Liver (tissue), 9 donors: ENCODE data around the gene MAB21L2. TPM values are rescaled to one million over a fixed set of nuclear protein-coding genes. Genes with fewer than 3 reads are reported as not detected.

Experiments used
- DNase-seq: peaks from one replicate; pipeline ENCODE4 v3.0.0-alpha.2; 2017; ENCODE audit warnings: low spot score
- H3K27ac ChIP-seq, 2 donors: one replicate each; pipeline ENCODE4 v1.7.0; 2013; ENCODE audit warnings: inconsistent platforms in 2 of 2, low read length in 2 of 2, control low read depth in 1 of 2, low read depth in 1 of 2, mild to moderate bottlenecking in 1 of 2
- H3K27me3 ChIP-seq, 4 donors: one replicate each; pipeline versions ENCODE4 v1.6.1 to v1.7.0; 2013; ENCODE audit warnings: low read length in 3 of 4, inconsistent platforms in 1 of 4, mild to moderate bottlenecking in 1 of 4, moderate library complexity in 1 of 4; ENCODE audit not compliant: control insufficient read depth in 4 of 4, insufficient read depth in 4 of 4
- H3K36me3 ChIP-seq, 4 donors: one replicate each; pipeline versions ENCODE4 v1.6.1 to v1.7.0; 2013; ENCODE audit warnings: low read length in 3 of 4, mild to moderate bottlenecking in 3 of 4, low read depth in 1 of 4, moderate library complexity in 1 of 4; ENCODE audit not compliant: control insufficient read depth in 4 of 4, insufficient read depth in 3 of 4
- H3K4me1 ChIP-seq, 4 donors: one replicate each; pipeline versions ENCODE4 v1.6.1 to v1.7.0; 2013; ENCODE audit warnings: low read length in 3 of 4, mild to moderate bottlenecking in 3 of 4, moderate library complexity in 1 of 4; ENCODE audit not compliant: control insufficient read depth in 4 of 4, insufficient read depth in 4 of 4
- H3K4me3 ChIP-seq, 3 donors: one replicate each; pipeline versions ENCODE4 v1.6.1 to v1.7.0; 2013; ENCODE audit warnings: low read length in 3 of 3, control low read depth in 1 of 3, low read depth in 1 of 3, mild to moderate bottlenecking in 1 of 3
- H3K9ac ChIP-seq, 2 donors: one replicate each; pipeline ENCODE4 v1.7.0; 2013; ENCODE audit warnings: low read length in 2 of 2, mild to moderate bottlenecking in 2 of 2, moderate library complexity in 2 of 2, control low read depth in 1 of 2, low read depth in 1 of 2
- H3K9me3 ChIP-seq, 4 donors: one replicate each; pipeline versions ENCODE4 v1.6.1 to v1.7.0; 2013; ENCODE audit warnings: low read length in 3 of 4; ENCODE audit not compliant: control insufficient read depth in 4 of 4
- CTCF ChIP-seq: fragments of 150-350 bp; IDR thresholded peaks from 2 replicates; pipeline ENCODE4 v1.5.1; 2017; ENCODE audit warnings: improper control_type of control experiment, low read depth, low read length; ENCODE audit not compliant: missing input control
- EGR1 ChIP-seq, 2 donors: IDR thresholded peaks; 2 replicates each; pipeline ENCODE4 v1.6.1; 2016 to 2018; ENCODE audit warnings: antibody characterized with exemption in 2 of 2, low read depth in 2 of 2
- FOXA1 ChIP-seq: IDR thresholded peaks from 2 replicates; pipeline ENCODE4 v1.6.1; 2016; ENCODE audit warnings: antibody characterized with exemption
- FOXA2 ChIP-seq: IDR thresholded peaks from 2 replicates; pipeline ENCODE4 v1.6.1; 2016; ENCODE audit warnings: antibody characterized with exemption
- GABPA ChIP-seq, 2 donors: IDR thresholded peaks in 1 of 2; conservative IDR thresholded peaks in 1 of 2; 2 replicates each; pipeline ENCODE4 v1.6.1; 2016; ENCODE audit warnings: antibody characterized with exemption in 2 of 2, mild to moderate bottlenecking in 1 of 2, moderate library complexity in 1 of 2
- HNF4A ChIP-seq, 2 donors: conservative IDR thresholded peaks; 2 replicates each; pipeline ENCODE4 v1.6.1; 2016; ENCODE audit warnings: antibody characterized with exemption in 2 of 2, mild to moderate bottlenecking in 2 of 2
- HNF4G ChIP-seq: IDR thresholded peaks from 2 replicates; pipeline ENCODE4 v1.6.1; 2016; ENCODE audit warnings: antibody characterized with exemption
- JUND ChIP-seq, 2 donors: IDR thresholded peaks; 2 replicates each; pipeline ENCODE4 v1.6.1; 2016; ENCODE audit warnings: antibody characterized with exemption in 2 of 2
- REST ChIP-seq: IDR thresholded peaks from 2 replicates; pipeline ENCODE4 v1.6.1; 2016; ENCODE audit warnings: antibody characterized with exemption, mild to moderate bottlenecking
- RXRA ChIP-seq, 2 donors: IDR thresholded peaks; 2 replicates each; pipeline ENCODE4 v1.6.1; 2017 to 2018; ENCODE audit warnings: antibody characterized with exemption in 2 of 2, mild to moderate bottlenecking in 1 of 2
- SP1 ChIP-seq: IDR thresholded peaks from 2 replicates; pipeline ENCODE4 v1.6.1; 2018; ENCODE audit warnings: antibody characterized with exemption, mild to moderate bottlenecking
- TAF1 ChIP-seq: conservative IDR thresholded peaks from 2 replicates; pipeline ENCODE4 v1.6.1; 2016; ENCODE audit warnings: antibody characterized with exemption, mild to moderate bottlenecking
- YY1 ChIP-seq: IDR thresholded peaks from 2 replicates; pipeline ENCODE4 v1.6.1; 2016; ENCODE audit warnings: antibody characterized with exemption, mild to moderate bottlenecking
- WGBS: extraction: QIAGEN DNeasy Blood & Tissue Kit; methylation state at CpG from one replicate; pipeline ENCODE4 v1.1.7; 2013; 5-methylcytosine and 5-hydroxymethylcytosine counted together
- polyA plus RNA-seq, 2 donors: library from polyadenylated mRNA; stranded (reverse) in 1 of 2; unstranded in 1 of 2; fragments of 200-250 nt in 1 of 2; fragments of >200 nt in 1 of 2; fragmentation: Nextera tagmentation in 1 of 2; extraction: Ambion mirVana in 1 of 2; gene quantifications; one replicate each; pipeline versions ENCODE4 v1.2.1 to v1.2.3, GENCODE V29; 2013 to 2015
- total RNA-seq, 2 donors: library from RNA; depleted of rRNA; stranded (reverse); fragments of >200 nt; gene quantifications; one replicate each; pipeline ENCODE4 v1.2.3, GENCODE V29; 2014
- TF ChIP-seq, protein P1 (sequence below): IDR thresholded peaks from 2 replicates; pipeline ENCODE4 v1.6.1; 2016; ENCODE audit warnings: antibody characterized with exemption
- TF ChIP-seq, protein P2 (sequence below): IDR thresholded peaks from 2 replicates; pipeline ENCODE4 v1.6.1; 2016; ENCODE audit warnings: antibody characterized with exemption
- donor health status: healthy.
- donor health status: healthy.
- donor health status: healthy.
- donor health status: healthy.
- donor health status: healthy.

The MAB21L2 gene
- total and polyA plus RNA-seq, 4 donors: 0.30 to 1.5 (median 0.66) TPM

GRCh38 chr4:150580306-150580705 is 1.6 kb upstream of the MAB21L2 start:
- no peak for DNase-seq
- Histone ChIP-seq H3K9ac (no peak overlapping the region), H3K4me1 (peaks cover 3 to 31% (median 16%) of the 10 kb centered on the region in 4 donors), H3K4me3 (no peak overlapping the region), H3K27me3 (no peaks in the 10 kb centered on the region), H3K36me3 (no peaks in the 10 kb centered on the region), H3K9me3 (no peaks in the 10 kb centered on the region), H3K27ac (no peak overlapping the region)
- WGBS: 93% methylated on average over 9 of the region's 9 CpGs
- TF ChIP-seq, protein P1, sequence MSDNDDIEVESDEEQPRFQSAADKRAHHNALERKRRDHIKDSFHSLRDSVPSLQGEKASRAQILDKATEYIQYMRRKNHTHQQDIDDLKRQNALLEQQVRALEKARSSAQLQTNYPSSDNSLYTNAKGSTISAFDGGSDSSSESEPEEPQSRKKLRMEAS: no peak
- TF ChIP-seq SP1 (no peak), FOXA1 (no peak), EGR1 (IDR thresholded peaks at IDR 0.05; ENCODE audit: low read depth in 2 of 2) (no peak), YY1 (no peak), FOXA2 (no peak), CTCF (no peak), GABPA (IDR thresholded peaks at IDR 0.05 in 1 of 2, conservative IDR thresholded peaks at IDR 0.05 in 1 of 2) (no peak), JUND (IDR thresholded peaks at IDR 0.05) (no peak)

- no peak overlapping the region for H3K27ac ChIP-seq
- WGBS: 90% methylated on average over 7 of the region's 7 CpGs
Observed at GRCh38 chr4:150581056-150581605, 820 bp upstream of the MAB21L2 start.

More at GRCh38 chr4:150581056-150581605, 820 bp upstream of the MAB21L2 start:
- no peak for TF ChIP-seq FOXA2
- TF ChIP-seq REST: no peak
- TF ChIP-seq HNF4A (conservative IDR thresholded peaks at IDR 0.05): no peak
- no peak for TF ChIP-seq YY1
- no peak for TF ChIP-seq HNF4G
- TF ChIP-seq, protein P2, sequence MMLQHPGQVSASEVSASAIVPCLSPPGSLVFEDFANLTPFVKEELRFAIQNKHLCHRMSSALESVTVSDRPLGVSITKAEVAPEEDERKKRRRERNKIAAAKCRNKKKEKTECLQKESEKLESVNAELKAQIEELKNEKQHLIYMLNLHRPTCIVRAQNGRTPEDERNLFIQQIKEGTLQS: no peak
- TF ChIP-seq JUND (IDR thresholded peaks at IDR 0.05): no peak
- no peak for TF ChIP-seq RXRA (IDR thresholded peaks at IDR 0.05)
- TF ChIP-seq SP1: no peak
- TF ChIP-seq EGR1 (IDR thresholded peaks at IDR 0.05; ENCODE audit: low read depth in 2 of 2): no peak
- no peak for TF ChIP-seq TAF1
- TF ChIP-seq, protein P1: no peak
- TF ChIP-seq GABPA (IDR thresholded peaks at IDR 0.05 in 1 of 2, conservative IDR thresholded peaks at IDR 0.05 in 1 of 2): no peak
- TF ChIP-seq FOXA1: no peak
- H3K9ac ChIP-seq: no peak overlapping the region
- no peaks in the 10 kb centered on the region for H3K9me3 ChIP-seq
- no peaks in the 10 kb centered on the region for H3K36me3 ChIP-seq
- no peak for DNase-seq
- H3K27me3 ChIP-seq: no peaks in the 10 kb centered on the region
- H3K4me3 ChIP-seq: no peak overlapping the region
- peaks cover 3 to 31% (median 16%) of the 10 kb centered on the region in 4 donors for H3K4me1 ChIP-seq
